GM18499 (cell line): ENCODE measurements around the gene CTAG1A.
A peak's percentile ranks its signal among the peaks of the same experiment; 100 is the strongest.
"Not testable (repeated sequence)": the region's sequence is repeated elsewhere in the genome, so short reads cannot be mapped to it uniquely, and the experiment has no call there.

ENCODE experiments used
- ATAC-seq: cut with Tn5 transposase; IDR thresholded peaks from one replicate; pipeline ENCODE4 v1.9.1; 2021; ENCODE audit warnings: moderate number of reproducible peaks; ENCODE audit not compliant: insufficient read depth, unreplicated experiment

The CTAG1A gene

DNA sequence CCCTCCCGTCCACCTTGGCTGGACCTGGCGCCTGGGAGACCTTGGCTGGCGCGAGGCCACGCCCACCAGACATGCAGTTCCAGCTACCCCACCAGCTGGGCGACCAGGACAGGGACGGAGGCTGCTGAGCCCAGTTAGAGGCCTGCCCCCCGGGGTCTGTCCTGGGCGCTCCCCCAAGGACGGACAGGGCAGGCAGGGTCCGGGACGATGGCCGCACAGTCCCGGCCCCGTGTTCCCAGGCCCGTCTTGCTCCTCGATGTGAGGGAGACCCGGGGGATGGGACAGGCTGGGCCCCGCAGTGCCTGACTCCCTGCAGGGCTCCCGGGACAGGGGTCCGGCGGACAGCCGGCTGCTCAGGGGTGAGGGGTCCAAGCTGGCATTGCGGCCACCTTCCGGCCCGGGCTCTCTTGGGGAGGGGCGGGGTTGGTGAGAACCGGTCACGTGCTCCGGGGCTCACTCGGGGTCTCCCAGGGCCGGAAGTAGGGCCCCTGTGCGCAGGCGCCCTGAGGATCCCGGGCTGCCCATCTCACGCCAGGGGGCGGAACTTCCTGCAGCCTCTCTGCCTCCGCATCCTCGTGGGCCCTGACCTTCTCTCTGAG is at the start of gene CTAG1A:
Gene CTAG1A, plus strand, starts transcription at position 549 of the 599 bp plus-strand sequence. CDS start 74 bp downstream, outside the sequence.
- not testable (repeated sequence) for ATAC-seq

DNA sequence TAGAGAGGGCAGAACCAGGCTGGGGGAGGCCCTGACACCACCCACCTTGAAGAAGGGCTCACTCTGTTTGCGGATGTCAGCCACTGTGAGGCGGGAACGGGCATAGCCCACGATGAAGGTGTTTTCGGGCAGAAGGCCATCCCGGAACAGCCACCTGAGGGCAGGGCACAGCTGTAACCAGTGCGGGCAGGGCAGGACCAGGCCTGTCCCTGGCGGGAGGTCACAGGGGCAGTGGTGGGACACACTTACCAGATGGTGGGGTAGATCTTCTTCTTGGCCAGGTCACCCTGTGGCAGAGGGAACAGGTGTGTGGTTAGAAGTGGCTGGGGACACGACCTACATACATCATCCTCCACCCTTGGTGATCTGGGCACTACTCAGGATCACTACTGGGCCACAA is 49.0 kb upstream of the CTAG1A start:
- ATAC-seq, result no peak

DNA sequence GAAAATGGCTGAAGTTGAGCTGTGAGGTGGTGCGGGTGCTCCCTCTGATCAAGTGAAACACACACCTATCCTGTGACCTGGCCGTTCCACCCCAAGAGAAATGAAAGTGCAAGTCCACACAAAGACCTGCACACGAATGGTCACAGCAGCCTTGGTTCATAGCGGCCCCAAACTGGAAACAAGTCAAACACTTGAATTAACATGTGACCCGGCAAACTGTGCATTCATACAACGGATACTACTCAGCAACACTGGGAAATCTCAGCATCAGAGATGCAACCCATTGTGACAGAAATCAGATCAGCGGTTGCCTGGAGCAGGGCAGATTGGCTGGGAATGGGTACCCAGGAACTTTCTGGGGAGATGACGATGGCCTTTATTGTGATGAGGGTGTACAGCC is 45.9 kb upstream of the CTAG1A start:
- ATAC-seq, result no peak

DNA sequence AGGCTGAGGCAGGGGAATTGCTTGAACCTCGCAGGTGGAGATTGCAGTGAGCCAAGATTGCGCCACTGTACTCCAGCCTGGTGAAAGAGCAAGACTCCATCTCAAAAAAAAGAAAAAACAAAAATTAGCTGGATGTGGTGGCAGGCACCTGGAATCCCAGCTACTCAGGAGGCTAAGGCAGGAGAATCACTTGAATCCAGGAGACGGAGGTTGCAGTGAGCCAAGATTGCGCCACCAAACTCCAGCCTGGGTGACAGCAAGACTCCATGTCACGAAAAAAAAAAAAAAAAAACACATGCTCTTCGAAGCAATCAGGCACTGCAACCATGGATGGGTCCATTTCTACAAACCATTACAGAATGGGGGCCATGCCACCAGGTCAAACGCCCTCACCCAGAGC is 44.6 kb upstream of the CTAG1A start:
- ATAC-seq, result not testable (repeated sequence)

DNA sequence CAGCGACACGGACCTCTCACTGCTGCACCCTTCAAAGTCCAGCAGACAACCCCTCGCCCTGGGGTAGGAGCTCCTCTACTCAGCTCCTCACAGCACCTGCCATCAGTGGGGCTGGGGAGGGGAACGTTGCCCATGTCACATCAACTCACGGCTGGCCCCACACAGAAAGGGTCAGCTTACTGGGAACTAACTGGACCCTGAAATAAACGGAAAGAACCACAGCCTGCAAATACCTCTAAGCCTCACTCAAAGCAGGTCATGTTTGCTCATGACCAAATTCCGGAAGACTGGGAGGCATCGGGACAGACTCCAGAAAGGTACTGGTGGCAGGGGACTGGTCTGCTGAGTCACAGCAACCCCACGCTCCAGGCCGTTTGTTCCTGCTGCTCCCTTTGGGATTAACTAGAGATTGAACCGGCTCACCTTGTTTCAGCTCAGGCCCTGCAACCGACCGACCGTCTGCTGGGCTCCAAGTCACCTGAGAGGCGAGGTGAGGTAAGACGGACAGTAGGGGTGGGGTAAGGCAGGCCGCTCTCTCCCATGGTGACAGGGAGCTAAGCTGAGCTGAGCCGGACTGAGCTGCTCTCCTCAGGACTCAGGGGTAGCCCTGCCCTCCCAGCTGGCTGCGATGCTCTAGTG is 43.9 kb upstream of the CTAG1A start:
- no peak for ATAC-seq

DNA sequence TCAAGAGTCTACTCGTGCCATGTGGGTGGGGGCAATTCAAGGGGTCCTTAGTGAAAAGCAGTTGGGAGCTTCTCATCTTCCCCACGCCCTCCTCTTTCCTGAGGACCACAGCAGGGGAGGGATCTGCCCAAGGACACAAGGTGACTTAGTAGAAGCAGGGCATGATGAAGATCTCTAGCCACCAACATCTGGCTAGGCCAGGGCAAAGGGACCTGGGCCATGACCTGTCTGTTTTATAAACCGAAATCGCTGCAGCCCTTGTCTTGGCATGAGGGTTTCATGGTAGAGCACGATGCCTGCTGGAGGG is 43.4 kb upstream of the CTAG1A start:
- no peak for ATAC-seq

DNA sequence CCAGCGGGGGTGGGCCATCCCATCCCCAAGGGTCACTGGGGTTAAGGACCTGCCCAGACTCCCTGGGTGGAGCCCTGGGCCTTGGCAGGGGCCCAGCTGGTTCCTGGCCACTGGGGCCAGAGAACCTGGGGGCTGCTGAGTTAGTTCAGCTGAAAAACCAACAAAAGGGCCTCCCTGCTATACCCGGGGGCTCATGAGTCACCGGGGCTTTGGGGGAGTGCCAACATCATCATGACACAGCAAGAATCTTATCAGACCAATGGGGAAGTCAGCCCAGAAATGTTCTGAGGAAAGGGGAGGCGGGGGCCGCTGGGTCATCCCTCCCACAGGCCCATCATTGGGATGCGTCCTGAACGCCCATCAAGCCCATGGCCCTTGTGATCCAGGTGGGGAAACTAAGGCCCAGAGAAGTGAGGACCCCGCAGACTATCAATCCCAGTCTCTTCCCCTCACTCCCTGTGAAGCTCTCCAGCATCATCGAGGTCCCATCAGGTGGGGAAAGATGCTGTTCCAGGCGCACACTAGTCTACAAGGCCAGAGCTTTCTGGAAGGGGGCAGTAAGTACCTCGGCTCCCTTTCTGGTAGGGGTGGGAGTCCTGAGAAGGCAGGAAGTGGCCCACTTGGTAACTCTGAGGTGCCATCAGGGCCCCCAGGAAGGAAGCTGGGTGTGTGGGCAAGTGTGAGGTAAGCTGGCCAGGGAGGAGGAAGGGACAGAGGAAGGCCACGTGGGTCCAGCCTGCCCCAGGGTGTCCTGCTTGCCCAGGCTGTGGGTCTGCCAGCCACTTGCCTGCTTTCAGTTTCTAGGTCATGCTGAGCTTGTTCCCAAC is 42.8 kb upstream of the CTAG1A start:
- no peak for ATAC-seq

DNA sequence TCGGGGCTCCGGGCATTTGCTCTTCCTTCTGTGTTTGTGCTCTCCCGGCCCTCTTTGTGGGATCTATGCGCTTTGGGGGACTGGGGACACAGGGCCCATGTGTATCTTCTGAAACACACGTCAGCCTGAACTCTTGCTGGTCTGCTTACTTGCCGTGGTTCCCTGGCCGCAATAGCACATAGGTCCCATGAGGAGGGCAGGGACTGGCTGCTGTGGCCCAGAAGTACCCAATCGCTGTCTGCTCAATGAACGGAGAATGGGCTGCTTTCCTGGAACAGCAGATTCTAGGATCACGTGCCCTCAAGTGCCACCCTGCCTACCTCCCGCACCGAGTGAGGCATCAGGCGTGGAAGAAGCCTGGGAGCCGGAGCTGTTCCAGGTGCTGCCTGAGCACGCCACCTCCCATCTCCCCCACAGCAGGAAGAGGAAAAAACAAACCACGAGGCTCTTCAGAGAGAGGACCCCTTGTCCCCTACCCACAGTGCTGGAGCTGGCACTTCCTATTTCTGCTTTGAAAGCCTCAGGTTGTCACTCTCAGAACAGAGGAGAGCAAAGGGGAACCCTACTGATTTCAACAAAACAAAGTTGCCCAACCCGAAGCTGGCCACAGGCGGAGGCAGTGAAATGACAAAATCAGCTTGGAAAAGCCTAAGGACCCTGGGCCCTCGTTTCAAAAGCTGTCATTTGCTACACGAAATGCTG is 42.1 kb upstream of the CTAG1A start:
- no peak for ATAC-seq

DNA sequence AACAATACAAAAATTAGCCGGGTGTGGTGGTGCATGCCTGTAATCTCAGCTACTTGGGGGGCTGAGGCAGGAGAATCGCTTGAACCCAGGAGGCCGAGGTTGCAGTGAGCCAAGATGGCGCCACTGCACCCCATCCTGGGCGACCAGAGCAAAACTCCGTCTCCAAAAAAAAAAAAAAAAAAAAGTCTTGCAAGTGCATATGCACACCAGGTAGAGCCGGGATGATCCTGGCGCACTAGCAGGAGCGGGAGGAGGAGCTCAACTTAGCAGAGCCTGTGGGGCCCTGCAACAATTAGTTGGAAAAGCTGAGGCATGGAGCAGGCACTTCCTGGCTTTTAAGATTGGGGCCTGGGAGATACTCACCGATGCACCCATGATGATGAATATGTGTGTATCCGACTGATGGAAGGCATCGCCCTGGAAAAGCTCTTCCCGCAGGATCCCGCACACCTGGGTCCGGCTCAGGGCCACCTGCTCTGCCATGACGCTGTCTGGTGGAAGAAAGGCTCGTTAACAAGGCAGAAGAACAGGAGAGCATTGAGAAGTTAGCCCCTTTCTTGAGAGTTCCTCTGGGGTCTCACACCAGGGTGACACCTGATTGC is 39.2 kb upstream of the CTAG1A start:
- no peak for ATAC-seq

DNA sequence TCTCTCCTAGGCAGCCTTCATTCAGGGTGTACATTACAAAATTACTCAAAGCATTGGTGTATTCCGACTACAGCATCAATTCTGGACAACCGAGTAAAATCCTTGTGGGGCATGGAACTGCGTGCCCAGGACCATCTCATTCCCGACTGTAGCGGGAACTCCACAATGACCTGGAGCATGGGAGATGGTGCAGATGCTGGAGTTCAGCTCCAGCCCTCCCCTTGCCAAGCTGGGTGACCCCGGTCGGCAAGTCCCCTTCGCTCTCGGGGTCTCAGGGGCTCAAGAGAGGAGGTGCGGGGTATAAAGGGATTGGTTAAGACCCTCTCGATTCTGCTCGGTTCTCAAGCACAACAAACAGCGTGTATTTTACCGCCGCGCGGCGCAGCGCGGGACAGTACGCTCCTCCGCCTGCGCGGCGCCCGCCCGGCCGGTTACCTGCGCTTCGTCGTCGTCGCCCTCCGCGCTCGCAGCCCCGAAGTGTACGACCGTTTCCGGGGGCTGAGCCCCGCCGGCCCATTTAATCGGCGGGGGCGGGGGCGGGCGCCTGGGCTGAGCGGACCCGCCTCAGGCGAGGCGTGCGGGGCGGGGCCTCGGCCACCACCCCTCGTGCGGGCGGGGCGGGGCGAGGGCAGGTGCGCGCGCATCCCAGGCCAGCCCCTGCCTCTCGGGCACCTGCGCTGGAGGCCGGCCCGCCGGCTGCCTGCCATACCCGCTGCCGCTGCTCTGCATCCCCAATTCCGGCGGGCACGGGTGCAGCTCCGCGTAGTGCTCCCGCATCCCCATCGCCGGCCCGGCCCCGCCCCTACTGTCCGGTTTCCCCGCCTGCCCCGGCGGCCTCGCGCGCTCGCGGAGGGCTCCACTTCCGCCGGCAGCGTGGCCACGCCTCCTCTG is 38.3 kb upstream of the CTAG1A start, which contains the start of gene G6PD:
Gene G6PD, minus strand, starts transcription at position 493 of the 891 bp plus-strand sequence. CDS start 691 bp downstream, outside the sequence.
- ATAC-seq, result peak; percentile 27

DNA sequence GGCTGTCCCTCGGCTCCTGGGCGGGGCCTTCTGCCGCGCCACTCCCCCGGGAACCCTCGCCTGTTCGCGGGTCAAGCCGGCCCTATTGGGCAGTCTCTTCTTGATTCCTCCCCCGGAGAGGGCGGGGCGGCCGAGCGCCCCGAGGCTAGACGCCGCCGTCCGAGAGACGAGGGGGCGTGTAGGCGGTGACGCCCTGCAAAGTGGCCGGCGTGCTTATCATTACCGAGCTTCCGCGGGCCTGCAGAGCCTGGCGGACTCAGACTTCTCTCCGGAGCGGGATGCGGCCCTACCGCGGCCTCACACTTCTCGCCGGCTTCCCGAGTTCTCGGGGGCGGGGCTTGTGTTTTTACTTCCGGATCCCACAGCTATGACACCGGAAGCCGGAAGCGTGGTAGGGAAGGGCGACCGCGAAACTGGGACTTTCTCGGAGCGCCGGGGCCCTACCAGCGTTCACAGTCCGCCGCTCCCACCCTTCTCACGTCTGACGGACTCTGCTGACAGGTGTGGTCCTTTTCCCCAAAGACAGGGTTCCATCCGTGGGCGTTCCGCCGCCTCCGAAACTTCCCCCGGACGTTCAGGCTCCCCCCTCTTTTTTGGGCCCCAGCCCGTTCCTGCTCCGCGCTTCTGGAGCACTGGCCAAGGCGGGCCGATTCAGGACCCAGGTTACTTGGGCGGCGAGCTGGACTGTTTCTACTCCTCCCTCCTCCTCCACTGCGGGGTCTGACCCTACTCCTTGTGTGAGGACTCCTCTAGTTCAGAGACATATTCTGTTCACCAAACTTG is 37.5 kb upstream of the CTAG1A start, which contains the start of gene IKBKG:
Gene IKBKG, plus strand, starts transcription at position 376 of the 783 bp plus-strand sequence. CDS start 4,383 bp downstream, outside the sequence.
- ATAC-seq, result peak; percentile 61

DNA sequence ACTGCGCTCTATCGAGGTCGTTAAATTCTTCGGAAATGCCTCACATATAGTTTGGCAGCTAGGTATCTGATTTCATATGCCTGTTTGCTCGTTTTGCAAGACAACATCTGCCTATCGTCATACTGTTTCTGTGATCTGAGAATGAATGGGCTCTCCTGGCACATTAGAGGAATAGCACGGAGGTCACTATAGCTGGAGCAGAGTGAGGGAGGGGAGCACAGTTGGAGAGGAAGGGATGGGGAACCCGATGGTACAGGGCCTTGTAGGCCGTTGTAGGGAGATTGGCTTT is 37.0 kb upstream of the CTAG1A start:
- ATAC-seq, result no peak

DNA sequence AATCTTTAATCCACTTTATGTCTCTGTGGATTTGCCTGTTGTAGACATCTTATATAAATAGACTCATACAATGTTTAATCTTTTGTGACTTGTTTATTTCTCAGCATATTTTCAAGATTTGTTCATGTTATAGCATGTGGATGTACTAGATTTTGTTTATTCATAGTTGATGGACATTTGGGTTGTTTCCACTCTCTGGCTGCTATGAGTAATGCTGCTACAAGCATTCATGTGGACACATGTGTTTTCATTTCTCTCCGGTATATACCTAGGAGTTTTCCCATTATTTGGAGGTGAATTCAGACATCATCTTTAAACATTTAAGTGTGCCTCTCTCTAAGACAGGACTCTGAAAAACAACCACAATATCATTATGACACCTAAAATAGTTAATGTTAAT is 35.2 kb upstream of the CTAG1A start:
- no peak for ATAC-seq

DNA sequence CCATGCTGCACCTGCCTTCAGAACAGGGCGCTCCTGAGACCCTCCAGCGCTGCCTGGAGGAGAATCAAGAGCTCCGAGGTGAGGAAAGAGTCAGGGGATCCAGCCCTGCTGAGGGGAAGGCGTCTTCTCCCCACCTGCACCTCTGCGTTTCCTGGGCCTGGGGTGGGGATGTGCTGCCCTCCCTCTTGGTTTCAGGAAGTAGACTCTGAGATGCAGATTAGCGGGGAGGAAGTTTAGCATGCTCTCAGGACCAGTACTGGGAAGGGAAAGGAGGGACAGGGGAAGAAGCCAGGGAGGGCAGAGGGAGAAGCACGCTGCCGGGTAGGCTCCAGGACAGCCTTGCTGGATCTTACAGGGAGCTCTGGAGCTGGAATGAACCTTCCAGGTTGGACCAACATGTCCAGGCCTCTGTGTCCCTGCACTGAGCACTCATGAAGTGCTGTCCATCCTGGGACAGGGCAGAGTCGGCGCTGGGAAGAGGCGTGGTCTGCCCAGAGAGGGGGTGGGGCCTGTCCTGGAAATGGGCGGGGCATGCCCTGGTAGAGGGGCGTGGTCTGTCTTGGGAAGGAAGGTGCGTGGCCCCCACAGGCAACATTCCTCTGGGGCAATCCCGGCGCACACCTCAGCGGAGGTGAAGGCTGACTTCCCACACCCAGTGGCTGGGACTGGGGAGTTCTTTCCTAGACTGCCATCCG is 32.7 kb upstream of the CTAG1A start:
- ATAC-seq, result not testable (repeated sequence)

DNA sequence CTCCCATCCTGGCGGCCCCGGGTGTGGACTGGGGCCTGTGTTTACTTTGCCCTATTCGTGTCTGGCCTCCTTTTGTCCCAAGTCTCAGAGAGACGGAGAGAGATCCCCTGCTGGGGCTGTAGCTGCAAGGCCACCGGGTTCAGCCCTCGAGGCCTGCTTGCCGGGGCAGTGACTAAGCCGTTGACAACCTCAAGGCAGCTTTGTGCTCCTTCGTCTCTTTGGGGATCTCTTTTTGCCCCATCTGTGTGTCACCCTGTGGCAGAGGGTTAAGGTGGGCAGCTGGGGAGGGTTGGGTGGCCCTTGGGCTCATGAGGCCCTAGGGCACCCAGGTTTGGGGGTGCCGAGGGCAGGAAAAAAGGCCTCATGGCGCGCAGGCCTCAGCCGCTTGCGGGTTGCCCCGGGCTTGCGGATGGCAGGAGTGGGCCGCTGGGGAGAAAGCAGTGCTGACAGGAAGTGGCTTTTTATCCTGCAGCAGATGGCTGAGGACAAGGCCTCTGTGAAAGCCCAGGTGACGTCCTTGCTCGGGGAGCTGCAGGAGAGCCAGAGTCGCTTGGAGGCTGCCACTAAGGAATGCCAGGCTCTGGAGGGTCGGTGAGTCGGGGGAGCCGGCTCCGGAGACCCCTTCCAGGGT is 26.8 kb upstream of the CTAG1A start:
- not testable (repeated sequence) for ATAC-seq

DNA sequence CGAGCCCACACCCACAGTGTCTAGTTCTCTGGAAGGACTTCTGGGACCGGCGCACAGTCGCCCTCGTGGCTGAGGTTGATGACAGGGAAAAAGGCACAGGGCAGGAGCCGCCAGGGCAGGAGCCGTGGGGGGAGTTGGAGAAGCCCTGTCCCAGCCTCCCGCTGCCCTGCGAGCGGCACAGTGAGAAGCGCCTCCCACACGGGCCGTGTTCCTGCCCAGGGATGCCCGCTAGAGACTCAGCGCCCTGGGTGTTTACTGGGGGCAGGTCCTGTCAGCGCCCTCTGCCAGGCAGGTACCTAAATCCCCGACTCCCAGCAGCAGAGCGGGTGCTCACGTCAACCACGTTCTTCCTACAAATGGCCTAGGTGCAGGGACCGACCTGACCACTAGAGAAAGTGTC is 26.0 kb upstream of the CTAG1A start:
- not testable (repeated sequence) for ATAC-seq

DNA sequence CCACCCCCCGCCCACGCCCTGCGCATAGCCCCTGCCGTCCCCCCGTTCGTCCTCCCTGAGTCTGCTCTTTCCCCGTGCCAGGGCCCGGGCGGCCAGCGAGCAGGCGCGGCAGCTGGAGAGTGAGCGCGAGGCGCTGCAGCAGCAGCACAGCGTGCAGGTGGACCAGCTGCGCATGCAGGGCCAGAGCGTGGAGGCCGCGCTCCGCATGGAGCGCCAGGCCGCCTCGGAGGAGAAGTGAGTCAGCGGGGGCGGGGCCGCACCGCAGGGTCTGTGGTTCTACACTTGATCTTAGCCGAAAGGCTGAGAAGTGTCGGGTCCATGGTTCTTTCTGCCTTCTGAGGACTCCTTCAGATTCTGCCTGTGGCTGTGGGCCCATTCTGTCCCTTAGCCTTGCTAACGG is 24.6 kb upstream of the CTAG1A start:
- ATAC-seq, result not testable (repeated sequence)

DNA sequence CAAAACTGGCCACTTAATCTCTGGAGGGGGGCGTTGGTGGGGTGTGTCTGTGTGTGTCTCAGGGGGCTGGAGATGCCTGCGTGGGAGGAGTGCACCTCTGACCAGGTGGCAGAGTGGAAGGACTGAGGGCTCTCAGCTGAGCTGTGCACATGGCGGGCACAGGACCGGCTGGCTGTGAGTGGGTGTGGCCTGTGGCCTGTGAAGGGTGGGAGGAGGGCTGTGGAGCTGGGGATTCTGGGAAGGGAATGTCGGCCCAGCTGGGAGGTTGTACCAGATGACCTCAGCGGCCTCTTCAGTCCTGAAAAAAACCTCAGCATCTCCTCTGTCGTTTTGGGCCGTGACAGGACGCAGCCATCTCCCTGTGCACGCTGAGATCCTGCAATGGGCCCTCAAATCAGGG is 22.6 kb upstream of the CTAG1A start:
- not testable (repeated sequence) for ATAC-seq
